ENCODE results near the gene RALGAPA2.

RALGAPA2 gene

GRCh38 chr20:20720158-20720557 lies 7.7 kb upstream of the RALGAPA2 start:
- DNase-seq = no peak

- DNase-seq = no peak
Observed at GRCh38 chr20:20719411-20719810, 7.0 kb upstream of the RALGAPA2 start.

- no peak for DNase-seq
Observed at GRCh38 chr20:20713244-20713765, 861 bp upstream of the RALGAPA2 start.

- DNase-seq = no peak
Observed at GRCh38 chr20:20712004-20712473, 405 bp downstream of the RALGAPA2 start.

GRCh38 chr20:20711413-20711812 lies 1.0 kb downstream of the RALGAPA2 start:
- DNase-seq = no peak

- no peak for DNase-seq
Observed at GRCh38 chr20:20710443-20711315, 1.8 kb downstream of the RALGAPA2 start.

- no peak for DNase-seq
Observed at GRCh38 chr20:20709887-20710286, 2.6 kb downstream of the RALGAPA2 start.

- DNase-seq = no peak
Observed at GRCh38 chr20:20706285-20706684, 6.2 kb downstream of the RALGAPA2 start.

- no peak for DNase-seq
Observed at GRCh38 chr20:20702330-20703245, 9.9 kb downstream of the RALGAPA2 start.

GRCh38 chr20:20699917-20700316 lies 12.5 kb downstream of the RALGAPA2 start:
- no peak for DNase-seq

GRCh38 chr20:20699144-20699543 lies 13.3 kb downstream of the RALGAPA2 start:
- no peak for DNase-seq

GRCh38 chr20:20697325-20697845 lies 15.1 kb downstream of the RALGAPA2 start:
- no peak for DNase-seq

- no peak for DNase-seq
Observed at GRCh38 chr20:20695250-20695816, 17.1 kb downstream of the RALGAPA2 start.

GRCh38 chr20:20694591-20694990 lies 17.9 kb downstream of the RALGAPA2 start:
- no peak for DNase-seq

- DNase-seq = no peak
Observed at GRCh38 chr20:20692587-20692986, 19.9 kb downstream of the RALGAPA2 start.

GRCh38 chr20:20691477-20692235 lies 20.8 kb downstream of the RALGAPA2 start:
- DNase-seq = no peak

GRCh38 chr20:20690676-20691476 lies 21.6 kb downstream of the RALGAPA2 start:
- DNase-seq = no peak

- DNase-seq = no peak
Observed at GRCh38 chr20:20687319-20687718, 25.1 kb downstream of the RALGAPA2 start.

- DNase-seq = no peak
Observed at GRCh38 chr20:20685635-20686034, 26.8 kb downstream of the RALGAPA2 start.

GRCh38 chr20:20683481-20684321 lies 28.7 kb downstream of the RALGAPA2 start:
- no peak for DNase-seq
